ENCODE data around the gene ITGB2. TPM values are rescaled to one million over a fixed set of nuclear protein-coding genes. Genes with fewer than 3 reads are reported as not detected.

The ITGB2 gene
- total RNA-seq, 1 donor from 2014 or later = 0.62 TPM

- H3K27me3 Mint-ChIP-seq (ENCODE audit: unreplicated experiment) = no peaks in the 10 kb centered on the region
- TF ChIP-seq CTCF (IDR thresholded peaks at IDR 0.05) = no peak
- peak overlapping the region; percentile 92 for H3K27ac Mint-ChIP-seq (ENCODE audit: unreplicated experiment)
- no peak for DNase-seq (ENCODE audit: extremely low spot score, unreplicated experiment)
- peaks cover 4% of the 10 kb centered on the region for H3K36me3 Mint-ChIP-seq (ENCODE audit: unreplicated experiment)
- no peaks in the 10 kb centered on the region for H3K9me3 Mint-ChIP-seq (ENCODE audit: unreplicated experiment)
- H3K4me3 Mint-ChIP-seq (ENCODE audit: unreplicated experiment) = peak overlapping the region; percentile 57
- H3K4me1 Mint-ChIP-seq (ENCODE audit: unreplicated experiment) = peaks cover 83% of the 10 kb centered on the region
Observed at GRCh38 chr21:44869781-44870747, 50.6 kb downstream of the ITGB2 start.

DNA sequence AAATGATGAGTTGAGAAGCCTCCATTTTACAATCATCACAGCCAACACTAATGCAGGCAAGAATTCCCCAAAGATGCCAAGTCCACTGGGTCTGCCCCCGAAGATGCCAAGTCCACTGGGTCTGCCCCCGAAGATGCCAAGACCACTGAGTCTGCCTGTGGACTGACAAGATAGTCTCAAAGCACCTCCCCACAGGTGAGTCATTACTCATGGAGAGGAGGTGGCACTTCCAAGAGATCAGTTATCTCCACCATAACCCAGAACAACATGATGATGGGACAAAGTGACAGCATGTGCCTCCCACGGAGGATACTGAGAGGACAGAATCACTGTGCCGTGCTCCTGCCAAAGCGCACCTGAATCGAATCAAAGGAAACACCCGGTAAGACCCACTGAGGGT lies 52.0 kb downstream of the ITGB2 start:
- no peak for DNase-seq (ENCODE audit: extremely low spot score, unreplicated experiment)
- Mint-ChIP-seq H3K36me3 (ENCODE audit: unreplicated experiment) (peaks cover 11% of the 10 kb centered on the region), H3K4me1 (ENCODE audit: unreplicated experiment) (peaks cover 75% of the 10 kb centered on the region), H3K4me3 (ENCODE audit: unreplicated experiment) (no peak overlapping the region), H3K27ac (ENCODE audit: unreplicated experiment) (peak overlapping the region; percentile 88), H3K9me3 (ENCODE audit: unreplicated experiment) (no peaks in the 10 kb centered on the region), H3K27me3 (ENCODE audit: unreplicated experiment) (no peaks in the 10 kb centered on the region)
- no peak for TF ChIP-seq CTCF (IDR thresholded peaks at IDR 0.05)

DNA sequence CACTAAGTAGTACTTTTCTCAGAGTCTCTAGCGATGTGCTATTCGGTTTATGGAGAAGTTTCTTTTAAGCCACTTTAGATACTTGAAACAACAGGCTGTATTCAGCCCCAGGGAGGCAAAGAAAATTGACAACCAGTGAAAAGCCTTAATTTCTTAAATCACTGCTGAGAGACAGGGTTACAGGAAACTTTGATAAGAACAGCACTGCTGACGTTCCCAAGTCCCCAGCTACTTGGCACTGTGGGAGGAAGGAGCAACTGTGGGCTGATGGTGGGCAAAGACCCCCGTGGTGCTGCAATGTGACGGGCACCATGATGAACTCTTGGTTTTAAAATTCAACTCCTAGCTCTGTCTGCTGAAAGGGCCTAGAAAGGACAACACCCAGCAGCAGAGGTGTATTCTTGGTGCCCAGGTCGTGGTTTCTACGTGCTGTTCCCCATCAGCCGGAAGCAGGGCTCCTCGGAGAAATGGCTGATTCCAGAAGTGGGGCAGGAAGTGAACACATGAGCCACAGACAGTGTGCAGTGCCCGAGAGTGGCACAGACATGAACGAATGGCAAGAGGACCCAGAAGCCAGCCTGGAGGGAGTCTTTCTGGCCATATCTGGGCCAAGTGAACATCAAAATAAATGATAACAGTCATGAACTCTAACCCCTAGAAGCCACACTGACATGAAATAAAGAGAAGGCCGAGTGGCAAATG lies 52.5 kb downstream of the ITGB2 start:
- Mint-ChIP-seq H3K27me3 (ENCODE audit: unreplicated experiment) (no peaks in the 10 kb centered on the region), H3K27ac (ENCODE audit: unreplicated experiment) (peak overlapping the region; percentile 88), H3K36me3 (ENCODE audit: unreplicated experiment) (peaks cover 15% of the 10 kb centered on the region), H3K4me3 (ENCODE audit: unreplicated experiment) (no peak overlapping the region), H3K9me3 (ENCODE audit: unreplicated experiment) (no peaks in the 10 kb centered on the region), H3K4me1 (ENCODE audit: unreplicated experiment) (peaks cover 75% of the 10 kb centered on the region)
- DNase-seq (ENCODE audit: extremely low spot score, unreplicated experiment) = no peak
- TF ChIP-seq CTCF (IDR thresholded peaks at IDR 0.05) = no peak

DNA sequence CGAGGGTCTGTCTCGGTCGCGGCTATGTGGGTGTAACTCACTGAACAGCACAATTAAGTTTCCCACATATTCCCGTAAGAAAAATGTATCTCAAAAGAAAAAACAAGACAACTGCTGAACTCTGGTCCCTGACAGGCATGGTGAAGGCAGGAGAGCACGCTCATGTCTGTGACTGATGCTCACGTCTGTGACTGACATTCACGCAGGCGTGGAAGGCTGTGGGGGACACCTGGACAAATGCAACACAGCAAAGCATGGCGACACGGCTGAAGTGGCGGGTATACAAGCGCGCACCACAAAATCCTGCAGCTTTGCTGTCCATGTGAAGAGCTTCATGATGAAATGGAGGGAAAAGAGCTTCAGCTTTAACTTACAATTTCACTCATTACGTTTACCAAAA lies 53.2 kb downstream of the ITGB2 start:
- TF ChIP-seq CTCF (IDR thresholded peaks at IDR 0.05) = no peak
- no peak for DNase-seq (ENCODE audit: extremely low spot score, unreplicated experiment)
- H3K27ac Mint-ChIP-seq (ENCODE audit: unreplicated experiment) = peak overlapping the region; percentile 88

GRCh38 chr21:44866780-44867179 lies 53.9 kb downstream of the ITGB2 start:
- H3K4me3 Mint-ChIP-seq (ENCODE audit: unreplicated experiment) = peak overlapping the region; percentile 48
- H3K9me3 Mint-ChIP-seq (ENCODE audit: unreplicated experiment) = no peaks in the 10 kb centered on the region
- peaks cover 69% of the 10 kb centered on the region for H3K4me1 Mint-ChIP-seq (ENCODE audit: unreplicated experiment)
- no peak for TF ChIP-seq CTCF (IDR thresholded peaks at IDR 0.05)
- H3K27ac Mint-ChIP-seq (ENCODE audit: unreplicated experiment) = peak overlapping the region; percentile 88
- no peak for DNase-seq (ENCODE audit: extremely low spot score, unreplicated experiment)
- peaks cover 17% of the 10 kb centered on the region for H3K36me3 Mint-ChIP-seq (ENCODE audit: unreplicated experiment)
- no peaks in the 10 kb centered on the region for H3K27me3 Mint-ChIP-seq (ENCODE audit: unreplicated experiment)

More for the DNA sequence above, 53.2 kb downstream of the ITGB2 start:
- no peaks in the 10 kb centered on the region for H3K27me3 Mint-ChIP-seq (ENCODE audit: unreplicated experiment)
- H3K4me3 Mint-ChIP-seq (ENCODE audit: unreplicated experiment) = peak overlapping the region; percentile 48
- peaks cover 15% of the 10 kb centered on the region for H3K36me3 Mint-ChIP-seq (ENCODE audit: unreplicated experiment)
- peaks cover 73% of the 10 kb centered on the region for H3K4me1 Mint-ChIP-seq (ENCODE audit: unreplicated experiment)
- no peaks in the 10 kb centered on the region for H3K9me3 Mint-ChIP-seq (ENCODE audit: unreplicated experiment)

Measured in osteocyte (in vitro differentiated cells).